SU-DHL-6 (cell line): ENCODE results near the gene PRPSAP1.

Experiments used
- H2AFZ ChIP-seq: fragments of 200-600 bp; sonication (generic); 2 replicates; pipeline ENCODE4 v1.6.1; 2014; ENCODE audit warnings: low read depth, mild to moderate bottlenecking, moderate library complexity, mixed read lengths, antibody characterized with exemption, low read length; ENCODE audit not compliant: severe bottlenecking
- H3F3A ChIP-seq: fragments of 200-600 bp; shearing (Covaris generic); 2 replicates; pipeline ENCODE4 v1.6.0; 2016; ENCODE audit warnings: antibody characterized with exemption, mild to moderate bottlenecking; ENCODE audit not compliant: insufficient read depth
- H3K27ac ChIP-seq: fragments of 200-600 bp; sonication (generic); 2 replicates; pipeline ENCODE4 v1.5.1; 2016; ENCODE audit warnings: low read depth, mild to moderate bottlenecking, low read length, moderate library complexity, mixed read lengths
- H3K27me3 ChIP-seq: fragments of 200-600 bp; sonication (generic), shearing (Covaris generic); 2 replicates; pipeline ENCODE4 v1.6.0; 2014; ENCODE audit warnings: mild to moderate bottlenecking, low read length
- H3K36me3 ChIP-seq: fragments of 200-600 bp; sonication (generic); 2 replicates; pipeline ENCODE4 v1.6.1; 2014; ENCODE audit warnings: mild to moderate bottlenecking, low read length, mixed read lengths
- H3K4me2 ChIP-seq: fragments of 300-600, 200-600 bp; shearing (Covaris generic), sonication (generic); 2 replicates; pipeline ENCODE4 v1.6.0; 2014; ENCODE audit warnings: low read length, low read depth, mild to moderate bottlenecking; ENCODE audit not compliant: poor library complexity, severe bottlenecking
- H3K4me3 ChIP-seq: fragments of 200-600 bp; sonication (generic); 2 replicates; pipeline ENCODE4 v1.5.1; 2014; ENCODE audit warnings: antibody characterized with exemption, low read length, mild to moderate bottlenecking, mixed read lengths; ENCODE audit not compliant: insufficient read depth, poor library complexity, severe bottlenecking
- H3K79me2 ChIP-seq: fragments of 200-600 bp; sonication (generic); 2 replicates; pipeline ENCODE4 v1.6.1; 2014; ENCODE audit warnings: mild to moderate bottlenecking, low read length, moderate library complexity; ENCODE audit not compliant: insufficient read depth
- H3K9ac ChIP-seq: fragments of 200-600 bp; sonication (generic); 2 replicates; pipeline ENCODE4 v1.7.0; 2014; ENCODE audit warnings: mild to moderate bottlenecking, low read length
- H3K9me2 ChIP-seq: fragments of 200-600 bp; sonication (generic); replicated peaks from 2 replicates; pipeline ENCODE4 v1.6.1; 2014; ENCODE audit warnings: low read length; ENCODE audit not compliant: insufficient read depth
- H3K9me3 ChIP-seq: fragments of 200-600 bp; sonication (generic); 2 replicates; pipeline ENCODE4 v1.6.1; 2014; ENCODE audit warnings: low read length, mixed read lengths; ENCODE audit not compliant: insufficient read depth
- H4K20me1 ChIP-seq: fragments of 200-600 bp; sonication (generic); 2 replicates; pipeline ENCODE4 v1.6.1; 2014; ENCODE audit warnings: low read depth, mild to moderate bottlenecking, antibody characterized with exemption, low read length, moderate library complexity, mixed read lengths
- EZH2phosphoT487 ChIP-seq: fragments of 200-600 bp; sonication (generic), shearing (Covaris generic); conservative IDR thresholded peaks from 2 replicates; pipeline ENCODE4 v1.6.1; 2018; ENCODE audit warnings: mild to moderate bottlenecking, antibody characterized with exemption, low read length, moderate library complexity, mixed read lengths
- TF ChIP-seq, protein P1 (sequence below): fragments of 200-600 bp; sonication (generic); IDR thresholded peaks from one replicate; pipeline ENCODE4 v1.5.1; 2017; ENCODE audit warnings: antibody characterized with exemption, mild to moderate bottlenecking, low read length, moderate library complexity; ENCODE audit not compliant: insufficient read depth, poor library complexity, severe bottlenecking

The PRPSAP1 gene

DNA sequence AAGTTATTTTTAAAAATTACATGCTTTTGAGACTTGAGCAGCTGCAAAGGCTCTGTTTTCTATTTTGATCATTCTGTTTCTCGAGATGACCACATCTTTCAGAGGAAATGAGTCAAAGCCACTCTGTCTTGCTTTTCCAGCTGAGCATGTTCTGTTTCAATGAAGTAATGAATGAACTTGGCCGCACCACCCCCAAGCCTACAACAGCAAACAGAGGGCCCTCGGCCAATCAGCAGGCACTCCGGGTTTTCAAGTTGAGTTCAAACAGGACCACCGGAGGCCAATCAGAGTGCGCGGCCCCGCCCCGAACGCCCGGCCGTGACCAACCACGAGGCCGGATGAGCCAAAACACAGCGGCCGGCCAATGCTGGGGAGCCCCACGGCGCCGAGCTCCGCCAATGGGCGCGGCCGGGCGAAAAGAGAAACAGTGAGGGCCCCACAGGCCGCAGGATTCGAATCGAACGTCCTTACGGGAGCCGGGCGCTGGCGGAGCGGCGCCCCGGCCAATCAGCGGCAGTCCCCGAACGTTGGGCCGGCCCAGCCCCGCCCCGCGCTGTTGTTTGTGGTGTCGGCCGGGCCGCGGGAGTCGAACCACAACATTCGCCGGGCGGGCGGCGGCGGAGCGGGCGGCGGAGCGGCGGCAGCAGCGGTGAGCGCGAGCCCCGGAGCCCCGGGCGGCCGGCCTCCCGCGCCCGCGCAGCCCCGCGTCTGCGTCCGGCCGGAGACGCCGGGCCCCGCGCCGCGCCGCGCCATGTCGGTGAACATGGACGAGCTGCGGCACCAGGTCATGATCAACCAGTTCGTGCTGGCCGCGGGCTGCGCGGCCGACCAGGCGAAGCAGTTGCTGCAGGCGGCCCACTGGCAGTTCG, 88.7 kb downstream of the PRPSAP1 start, which contains the start of gene UBALD2:
Gene UBALD2 (plus strand): TSS at position 594 of the 869 bp plus-strand sequence. CDS start 158 bp downstream, at position 752.
- Histone ChIP-seq H3K4me3 (peak within 1 kb of the TSS; percentile 81), H3K27me3 (no peaks in the 10 kb centered on the region), H3K9me2 (no peaks in the 10 kb centered on the region), H3K9ac (peak within 1 kb of the TSS; percentile 79), H3F3A (peaks cover 77% of the 10 kb centered on the region), H3K79me2 (peaks cover 25% of the 10 kb centered on the region), H4K20me1 (no peaks in the 10 kb centered on the region), H2AFZ (no peak within 1 kb of the TSS), H3K36me3 (no peaks in the 10 kb centered on the region), H3K4me2 (peak within 1 kb of the TSS; percentile 96), H3K9me3 (no peaks in the 10 kb centered on the region), H3K27ac (peak within 1 kb of the TSS; percentile 98)
- TF ChIP-seq, protein P1, sequence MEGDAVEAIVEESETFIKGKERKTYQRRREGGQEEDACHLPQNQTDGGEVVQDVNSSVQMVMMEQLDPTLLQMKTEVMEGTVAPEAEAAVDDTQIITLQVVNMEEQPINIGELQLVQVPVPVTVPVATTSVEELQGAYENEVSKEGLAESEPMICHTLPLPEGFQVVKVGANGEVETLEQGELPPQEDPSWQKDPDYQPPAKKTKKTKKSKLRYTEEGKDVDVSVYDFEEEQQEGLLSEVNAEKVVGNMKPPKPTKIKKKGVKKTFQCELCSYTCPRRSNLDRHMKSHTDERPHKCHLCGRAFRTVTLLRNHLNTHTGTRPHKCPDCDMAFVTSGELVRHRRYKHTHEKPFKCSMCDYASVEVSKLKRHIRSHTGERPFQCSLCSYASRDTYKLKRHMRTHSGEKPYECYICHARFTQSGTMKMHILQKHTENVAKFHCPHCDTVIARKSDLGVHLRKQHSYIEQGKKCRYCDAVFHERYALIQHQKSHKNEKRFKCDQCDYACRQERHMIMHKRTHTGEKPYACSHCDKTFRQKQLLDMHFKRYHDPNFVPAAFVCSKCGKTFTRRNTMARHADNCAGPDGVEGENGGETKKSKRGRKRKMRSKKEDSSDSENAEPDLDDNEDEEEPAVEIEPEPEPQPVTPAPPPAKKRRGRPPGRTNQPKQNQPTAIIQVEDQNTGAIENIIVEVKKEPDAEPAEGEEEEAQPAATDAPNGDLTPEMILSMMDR, result no peak
- no peak for TF ChIP-seq EZH2phosphoT487

DNA sequence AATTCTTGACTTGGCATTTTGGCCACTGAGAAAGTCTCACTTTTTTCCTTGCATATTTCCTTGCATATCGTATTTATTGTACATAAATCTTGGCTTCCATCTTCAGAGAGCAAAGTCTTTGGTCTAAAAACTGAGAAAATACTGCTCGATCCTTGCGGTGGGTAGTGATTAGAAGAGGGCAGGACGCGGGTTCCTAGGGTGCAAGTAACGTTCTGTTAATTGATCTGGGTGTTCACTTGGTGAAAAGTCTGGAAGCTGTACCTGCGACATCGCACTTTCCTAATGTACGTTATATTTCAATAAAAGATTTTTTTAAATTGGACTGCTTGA, 89.3 kb downstream of the PRPSAP1 start:
- H3K9me3 ChIP-seq, result no peaks in the 10 kb centered on the region
- TF ChIP-seq, protein P1, result no peak
- no peak for TF ChIP-seq EZH2phosphoT487
- H3K4me3 ChIP-seq, result peak overlapping the region; percentile 40
- H3K79me2 ChIP-seq, result peaks cover 25% of the 10 kb centered on the region
- no peak overlapping the region for H2AFZ ChIP-seq
- H3F3A ChIP-seq, result peaks cover 77% of the 10 kb centered on the region
- H4K20me1 ChIP-seq, result no peaks in the 10 kb centered on the region
- peak overlapping the region; percentile 92 for H3K27ac ChIP-seq
- H3K9ac ChIP-seq, result peak overlapping the region; percentile 49
- no peaks in the 10 kb centered on the region for H3K27me3 ChIP-seq
- peak overlapping the region; percentile 75 for H3K4me2 ChIP-seq
- no peaks in the 10 kb centered on the region for H3K36me3 ChIP-seq
- H3K9me2 ChIP-seq, result no peaks in the 10 kb centered on the region

DNA sequence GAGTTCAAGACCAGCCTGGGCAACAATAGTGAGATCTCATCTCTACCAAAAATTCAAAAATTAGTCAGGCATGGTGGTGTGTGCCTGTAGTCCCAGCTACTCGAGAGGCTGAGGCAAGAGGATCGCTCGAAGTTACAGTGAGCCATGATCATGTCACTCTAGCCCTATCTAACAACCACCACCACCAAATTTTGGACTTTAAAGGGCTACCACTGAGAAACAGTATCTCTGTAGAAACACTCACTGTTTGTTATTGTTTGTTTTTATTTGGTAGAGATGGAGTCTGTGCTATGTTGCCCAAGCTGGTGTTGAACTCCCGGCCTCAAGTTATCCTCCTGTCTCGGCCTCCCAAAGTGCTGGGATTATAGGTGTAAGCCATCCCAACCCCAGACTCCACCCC, 89.8 kb downstream of the PRPSAP1 start:
- Histone ChIP-seq H3K9me3 (no peaks in the 10 kb centered on the region), H3K9ac (peak overlapping the region; percentile 49), H3K27ac (peak overlapping the region; percentile 92), H2AFZ (no peak overlapping the region), H3K79me2 (peaks cover 25% of the 10 kb centered on the region), H3K4me3 (peak overlapping the region; percentile 40), H3K36me3 (no peaks in the 10 kb centered on the region), H3K9me2 (no peaks in the 10 kb centered on the region), H4K20me1 (no peaks in the 10 kb centered on the region), H3F3A (peaks cover 75% of the 10 kb centered on the region), H3K4me2 (peak overlapping the region; percentile 75), H3K27me3 (no peaks in the 10 kb centered on the region)
- TF ChIP-seq, protein P1, result no peak
- no peak for TF ChIP-seq EZH2phosphoT487
